ENCODE measurements around the gene CDK6.

DNA sequence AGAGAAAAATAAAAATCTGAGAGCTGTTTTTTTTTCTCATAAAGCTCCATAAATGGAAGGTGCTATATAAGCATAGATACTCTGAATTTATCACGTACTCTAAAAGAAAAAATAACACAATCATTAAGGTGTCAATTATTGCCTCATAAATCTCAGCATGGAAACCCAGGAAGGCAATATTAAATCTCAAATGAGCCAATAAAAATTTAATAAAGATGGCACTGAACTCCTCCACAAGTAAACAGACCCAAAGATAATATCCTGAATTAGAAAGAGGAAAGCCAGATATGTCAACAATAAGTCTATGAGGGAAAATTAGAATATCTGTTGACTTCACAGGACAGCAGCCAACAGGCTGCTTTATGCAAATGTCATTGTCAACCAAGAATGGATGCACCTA, 66.5 kb downstream of the CDK6 start:
- TF ChIP-seq SMARCB1 (IDR thresholded peaks at IDR 0.05; ENCODE audit: insufficient read length, low read depth) (no peak), ARID2 (IDR thresholded peaks at IDR 0.05) (no peak), BCOR (IDR thresholded peaks at IDR 0.05) (no peak), JUND (IDR thresholded peaks at IDR 0.05; ENCODE audit: borderline replicate concordance, low read depth, low read length) (no peak), JUND (tag; IDR thresholded peaks at IDR 0.05; ENCODE audit: borderline replicate concordance, low read depth, low read length) (no peak), HDAC2 (IDR thresholded peaks at IDR 0.05) (no peak), GABPB2 (CRISPR knock-in tag; conservative IDR thresholded peaks at IDR 0.05) (no peak), RBM25 (IDR thresholded peaks at IDR 0.05; ENCODE audit: low read depth, low read length, severe bottlenecking) (no peak), ZNF324 (CRISPR knock-in tag; IDR thresholded peaks at IDR 0.05) (no peak), NCOA2 (IDR thresholded peaks at IDR 0.05; ENCODE audit: partially characterized antibody in 2 of 2) (no peak), TAF7 (tag; IDR thresholded peaks at IDR 0.05) (no peak)
- TF ChIP-seq, protein P1, sequence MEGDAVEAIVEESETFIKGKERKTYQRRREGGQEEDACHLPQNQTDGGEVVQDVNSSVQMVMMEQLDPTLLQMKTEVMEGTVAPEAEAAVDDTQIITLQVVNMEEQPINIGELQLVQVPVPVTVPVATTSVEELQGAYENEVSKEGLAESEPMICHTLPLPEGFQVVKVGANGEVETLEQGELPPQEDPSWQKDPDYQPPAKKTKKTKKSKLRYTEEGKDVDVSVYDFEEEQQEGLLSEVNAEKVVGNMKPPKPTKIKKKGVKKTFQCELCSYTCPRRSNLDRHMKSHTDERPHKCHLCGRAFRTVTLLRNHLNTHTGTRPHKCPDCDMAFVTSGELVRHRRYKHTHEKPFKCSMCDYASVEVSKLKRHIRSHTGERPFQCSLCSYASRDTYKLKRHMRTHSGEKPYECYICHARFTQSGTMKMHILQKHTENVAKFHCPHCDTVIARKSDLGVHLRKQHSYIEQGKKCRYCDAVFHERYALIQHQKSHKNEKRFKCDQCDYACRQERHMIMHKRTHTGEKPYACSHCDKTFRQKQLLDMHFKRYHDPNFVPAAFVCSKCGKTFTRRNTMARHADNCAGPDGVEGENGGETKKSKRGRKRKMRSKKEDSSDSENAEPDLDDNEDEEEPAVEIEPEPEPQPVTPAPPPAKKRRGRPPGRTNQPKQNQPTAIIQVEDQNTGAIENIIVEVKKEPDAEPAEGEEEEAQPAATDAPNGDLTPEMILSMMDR (IDR thresholded peaks at IDR 0.05 in 2 of 3, conservative IDR thresholded peaks at IDR 0.05 in 1 of 3; ENCODE audit: insufficient read depth in 2 of 3, low read depth in 1 of 3, low read length in 3 of 3), result no peak
- TF ChIP-seq, protein P2, sequence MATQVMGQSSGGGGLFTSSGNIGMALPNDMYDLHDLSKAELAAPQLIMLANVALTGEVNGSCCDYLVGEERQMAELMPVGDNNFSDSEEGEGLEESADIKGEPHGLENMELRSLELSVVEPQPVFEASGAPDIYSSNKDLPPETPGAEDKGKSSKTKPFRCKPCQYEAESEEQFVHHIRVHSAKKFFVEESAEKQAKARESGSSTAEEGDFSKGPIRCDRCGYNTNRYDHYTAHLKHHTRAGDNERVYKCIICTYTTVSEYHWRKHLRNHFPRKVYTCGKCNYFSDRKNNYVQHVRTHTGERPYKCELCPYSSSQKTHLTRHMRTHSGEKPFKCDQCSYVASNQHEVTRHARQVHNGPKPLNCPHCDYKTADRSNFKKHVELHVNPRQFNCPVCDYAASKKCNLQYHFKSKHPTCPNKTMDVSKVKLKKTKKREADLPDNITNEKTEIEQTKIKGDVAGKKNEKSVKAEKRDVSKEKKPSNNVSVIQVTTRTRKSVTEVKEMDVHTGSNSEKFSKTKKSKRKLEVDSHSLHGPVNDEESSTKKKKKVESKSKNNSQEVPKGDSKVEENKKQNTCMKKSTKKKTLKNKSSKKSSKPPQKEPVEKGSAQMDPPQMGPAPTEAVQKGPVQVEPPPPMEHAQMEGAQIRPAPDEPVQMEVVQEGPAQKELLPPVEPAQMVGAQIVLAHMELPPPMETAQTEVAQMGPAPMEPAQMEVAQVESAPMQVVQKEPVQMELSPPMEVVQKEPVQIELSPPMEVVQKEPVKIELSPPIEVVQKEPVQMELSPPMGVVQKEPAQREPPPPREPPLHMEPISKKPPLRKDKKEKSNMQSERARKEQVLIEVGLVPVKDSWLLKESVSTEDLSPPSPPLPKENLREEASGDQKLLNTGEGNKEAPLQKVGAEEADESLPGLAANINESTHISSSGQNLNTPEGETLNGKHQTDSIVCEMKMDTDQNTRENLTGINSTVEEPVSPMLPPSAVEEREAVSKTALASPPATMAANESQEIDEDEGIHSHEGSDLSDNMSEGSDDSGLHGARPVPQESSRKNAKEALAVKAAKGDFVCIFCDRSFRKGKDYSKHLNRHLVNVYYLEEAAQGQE (IDR thresholded peaks at IDR 0.05; ENCODE audit: borderline replicate concordance), result no peak
- TF ChIP-seq, protein P2 (CRISPR knock-in tag; IDR thresholded peaks at IDR 0.05; ENCODE audit: low read depth), result no peak

All from K562 (cell line).